HG02973 (cell line): ENCODE results near the gene HSFY1.
"Not testable (repeated sequence)": the region's sequence is repeated elsewhere in the genome, so short reads cannot be mapped to it uniquely, and the experiment has no call there.

Experiments used
- ATAC-seq: cut with Tn5 transposase; IDR thresholded peaks from one replicate; pipeline ENCODE4 v1.9.1; 2021; ENCODE audit warnings: moderate library complexity; ENCODE audit not compliant: unreplicated experiment

The HSFY1 gene, protein sequence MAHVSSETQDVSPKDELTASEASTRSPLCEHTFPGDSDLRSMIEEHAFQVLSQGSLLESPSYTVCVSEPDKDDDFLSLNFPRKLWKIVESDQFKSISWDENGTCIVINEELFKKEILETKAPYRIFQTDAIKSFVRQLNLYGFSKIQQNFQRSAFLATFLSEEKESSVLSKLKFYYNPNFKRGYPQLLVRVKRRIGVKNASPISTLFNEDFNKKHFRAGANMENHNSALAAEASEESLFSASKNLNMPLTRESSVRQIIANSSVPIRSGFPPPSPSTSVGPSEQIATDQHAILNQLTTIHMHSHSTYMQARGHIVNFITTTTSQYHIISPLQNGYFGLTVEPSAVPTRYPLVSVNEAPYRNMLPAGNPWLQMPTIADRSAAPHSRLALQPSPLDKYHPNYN

DNA sequence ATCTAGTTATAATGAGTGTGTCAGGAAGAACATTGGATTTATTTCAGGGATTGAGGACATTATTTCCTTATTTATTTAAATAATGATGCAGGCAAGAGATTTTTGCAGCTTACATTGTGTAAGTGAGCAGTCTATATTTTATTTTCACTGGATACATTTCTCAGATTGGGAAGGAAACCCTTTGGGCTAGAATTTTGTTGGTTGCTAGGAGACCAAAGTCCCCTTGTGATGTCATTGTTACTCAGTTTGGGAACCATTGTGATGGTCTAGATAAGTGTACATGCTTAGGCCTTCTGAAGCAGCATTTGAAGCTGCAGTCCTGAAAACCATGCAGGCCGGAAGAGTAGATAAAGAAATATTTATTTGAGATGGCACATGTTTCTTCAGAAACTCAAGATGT lies at the start of gene HSFY1:
TSS of gene HSFY1 (plus strand) at position 301 of the 400 bp plus-strand sequence. CDS start at position 369, 68 bp downstream.
- not testable (repeated sequence) for ATAC-seq

DNA sequence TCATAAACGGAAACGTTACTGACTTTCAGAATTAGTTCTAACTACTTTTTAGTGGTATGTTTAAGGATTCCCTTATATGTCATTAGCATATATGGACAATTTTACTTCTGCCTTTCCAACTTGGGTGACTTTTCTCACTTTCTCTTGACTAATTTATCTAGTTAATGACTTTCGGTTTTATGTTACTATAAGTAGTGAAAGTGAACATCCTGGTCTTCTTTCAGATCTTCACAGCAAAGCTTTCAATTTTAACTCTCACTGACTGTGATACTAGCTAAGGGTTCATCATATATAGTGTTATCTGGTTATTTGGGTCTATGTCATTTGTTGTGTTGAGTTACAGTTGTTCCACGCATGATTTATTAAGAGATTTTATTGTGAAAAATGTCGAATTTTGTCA lies 42.3 kb upstream of the HSFY1 start:
- ATAC-seq: not testable (repeated sequence)

DNA sequence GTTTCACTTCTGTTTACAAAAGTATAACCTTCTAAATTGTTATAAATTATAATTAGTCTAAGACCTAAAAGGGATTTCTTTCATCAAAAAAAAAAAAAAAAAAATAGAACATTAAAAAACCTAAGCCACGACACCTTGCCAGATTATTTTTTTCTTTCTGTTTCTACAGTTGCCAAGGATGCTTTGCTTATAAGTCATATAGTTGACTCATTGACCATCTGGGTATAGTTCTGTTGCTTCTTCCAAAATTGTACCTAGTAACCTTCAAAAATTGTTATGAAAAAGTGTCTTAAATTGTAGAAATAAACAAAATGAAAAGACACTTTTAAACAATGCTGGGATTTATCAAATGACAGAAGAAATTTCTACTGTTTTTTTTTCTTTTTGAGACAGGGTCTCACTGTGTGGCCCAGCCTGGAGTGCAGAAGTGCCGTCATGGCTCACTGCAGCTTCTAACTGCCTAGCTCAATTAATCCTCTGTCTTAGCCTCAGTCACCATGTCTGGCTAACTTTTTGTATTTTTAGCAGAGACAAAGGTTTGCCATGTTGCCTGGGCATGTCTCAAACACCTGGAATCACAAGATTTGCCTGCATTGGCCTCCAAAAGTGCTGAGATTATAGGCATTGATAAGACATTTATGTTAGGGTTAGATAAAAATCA lies 15.4 kb upstream of the HSFY1 start:
- not testable (repeated sequence) for ATAC-seq

DNA sequence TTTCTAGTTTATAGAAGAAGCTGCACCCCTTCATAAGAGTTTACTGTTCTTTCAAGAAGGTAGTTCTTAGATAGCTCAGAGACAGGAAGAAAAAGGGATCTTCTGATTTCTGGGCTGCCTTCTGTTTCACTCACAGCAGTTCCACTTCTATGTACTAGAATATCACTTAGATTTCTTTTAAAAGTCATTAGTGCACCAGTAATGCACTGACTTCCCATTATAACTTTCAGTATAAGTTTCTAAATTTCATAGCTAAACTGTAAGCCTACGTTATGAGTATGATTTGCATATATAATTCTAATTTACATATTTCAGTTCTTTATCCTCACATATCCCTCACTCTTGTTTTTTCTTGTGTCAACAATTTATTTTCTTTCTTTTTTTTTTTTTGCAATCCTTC lies 7.6 kb upstream of the HSFY1 start:
- ATAC-seq: not testable (repeated sequence)

DNA sequence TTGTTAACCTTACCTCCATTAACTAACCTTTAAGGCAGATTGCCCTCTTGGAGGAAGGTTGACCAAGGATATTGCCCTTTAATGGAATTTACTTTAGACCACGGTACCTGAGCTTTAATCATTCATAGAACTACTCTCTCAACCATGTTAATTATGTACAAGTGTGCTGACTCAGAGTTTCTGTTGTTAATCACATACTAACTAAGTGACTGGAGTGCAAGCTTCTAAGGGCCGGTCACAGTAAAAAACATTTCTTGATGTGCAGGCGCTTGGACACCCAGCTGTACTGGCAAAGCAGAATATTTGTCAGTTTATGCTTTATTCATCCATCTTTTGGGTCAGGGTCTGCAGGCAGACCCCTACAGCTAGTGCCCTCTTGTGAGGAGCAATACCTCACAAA lies 6.6 kb downstream of the HSFY1 start:
- not testable (repeated sequence) for ATAC-seq

DNA sequence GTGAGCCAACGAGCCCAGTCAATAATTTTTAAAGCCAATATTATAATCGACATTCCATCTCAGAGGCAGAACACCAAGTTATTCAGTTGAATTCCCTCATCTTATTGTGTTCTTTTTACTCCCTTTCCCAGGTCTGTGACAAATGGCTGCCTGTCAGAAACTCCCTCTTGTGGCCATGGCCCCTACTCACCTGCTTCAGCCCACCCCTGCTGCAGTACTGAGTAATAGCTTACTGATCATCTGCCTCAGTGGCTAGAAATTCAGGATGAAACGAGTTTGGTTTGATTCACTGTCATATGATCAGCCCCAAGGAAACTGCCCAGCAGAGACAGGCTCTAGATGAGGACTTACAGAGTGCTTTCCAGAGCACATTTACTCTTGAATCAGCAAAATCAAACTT lies 19.4 kb downstream of the HSFY1 start:
- not testable (repeated sequence) for ATAC-seq
